Activated CD8-positive, alpha-beta memory T cell treated with anti-CD3 and anti-CD28 coated beads, Interleukin-2, amount 50 U/mL, for 4 hours (primary cell): ENCODE results near the gene SLF2.
A peak's percentile ranks its signal among the peaks of the same experiment; 100 is the strongest.

ENCODE experiments used
- DNase-seq: peaks from one replicate; pipeline ENCODE4 v3.0.0-alpha.2; 2020

Gene SLF2

DNA sequence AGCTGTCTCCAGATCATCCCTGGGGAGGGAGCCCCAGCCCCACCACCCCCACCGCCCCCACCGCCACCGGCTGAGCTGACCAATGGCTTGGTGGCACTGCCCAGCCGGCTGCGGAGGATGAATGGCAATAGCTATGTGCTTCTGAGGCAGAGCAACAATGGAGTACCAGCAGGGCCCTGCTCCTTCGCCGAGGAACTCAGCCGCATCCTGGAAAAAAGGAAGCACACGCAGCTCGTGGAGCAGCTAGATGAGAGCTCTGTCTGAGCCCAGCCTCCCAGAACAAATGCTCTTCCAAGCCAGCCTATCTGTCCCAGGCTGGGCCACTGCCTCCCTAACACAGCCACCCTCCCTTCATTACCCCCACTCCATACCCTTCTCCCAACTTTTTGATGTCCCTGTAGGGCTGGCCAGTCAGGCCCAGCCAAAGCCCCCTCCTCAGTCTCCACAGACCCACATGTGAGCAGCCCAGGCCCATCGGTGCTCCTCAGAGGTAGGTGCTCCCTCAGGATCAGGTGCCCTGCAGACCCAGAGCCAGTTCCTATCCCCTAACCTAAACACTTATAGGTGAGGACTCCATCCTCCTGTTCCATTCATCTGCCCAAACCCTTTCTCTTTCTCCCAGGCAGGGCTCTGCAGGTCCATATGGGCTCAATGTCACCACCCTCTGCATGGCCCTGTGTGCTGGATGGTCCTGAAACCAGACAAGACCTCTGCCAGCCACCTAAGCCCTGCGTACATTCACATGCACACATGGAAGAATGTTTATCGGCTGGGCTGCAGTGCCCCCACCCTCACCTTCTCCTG, 71.3 kb downstream of the SLF2 start:
- DNase-seq: no peak

- DNase-seq: no peak
These were observed 72.0 kb downstream of the SLF2 start for GRCh38 chr10:100984672-100985177.

DNA sequence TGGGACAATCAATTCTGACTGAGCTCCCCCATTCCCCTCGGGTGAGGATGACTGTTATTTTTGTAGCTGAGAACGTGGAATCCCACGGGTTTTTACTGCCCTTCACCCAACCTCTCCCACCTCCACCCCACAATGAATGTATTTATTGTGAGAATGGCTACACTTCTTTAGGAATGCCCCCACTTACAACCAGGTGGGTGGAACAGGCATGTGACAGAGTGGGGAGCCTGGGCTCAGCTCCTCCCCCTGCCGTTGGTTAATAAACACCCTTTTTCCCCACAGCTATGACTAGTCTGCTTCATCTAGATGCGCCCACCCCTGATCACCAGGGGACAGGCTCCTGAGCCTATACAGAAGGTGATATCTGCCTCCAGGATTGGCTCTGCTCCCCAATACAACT, 72.6 kb downstream of the SLF2 start:
- no peak for DNase-seq

DNA sequence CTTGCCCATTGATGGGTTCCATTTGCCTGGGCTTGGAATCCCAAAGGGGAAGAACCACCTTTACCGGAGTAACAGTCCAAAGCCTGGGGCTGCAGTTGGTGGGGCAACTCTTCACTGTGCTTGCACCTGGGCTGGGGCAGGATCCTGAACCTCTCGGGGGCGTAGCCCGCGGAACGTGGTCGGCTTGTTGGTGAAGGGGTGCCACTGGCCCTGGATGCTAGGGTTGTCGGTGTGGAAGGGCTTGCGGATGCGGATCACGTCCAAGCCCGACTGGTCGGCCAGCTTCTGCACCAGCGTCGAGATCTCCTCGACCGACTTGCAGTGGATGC, 73.8 kb downstream of the SLF2 start:
- DNase-seq: no peak

DNA sequence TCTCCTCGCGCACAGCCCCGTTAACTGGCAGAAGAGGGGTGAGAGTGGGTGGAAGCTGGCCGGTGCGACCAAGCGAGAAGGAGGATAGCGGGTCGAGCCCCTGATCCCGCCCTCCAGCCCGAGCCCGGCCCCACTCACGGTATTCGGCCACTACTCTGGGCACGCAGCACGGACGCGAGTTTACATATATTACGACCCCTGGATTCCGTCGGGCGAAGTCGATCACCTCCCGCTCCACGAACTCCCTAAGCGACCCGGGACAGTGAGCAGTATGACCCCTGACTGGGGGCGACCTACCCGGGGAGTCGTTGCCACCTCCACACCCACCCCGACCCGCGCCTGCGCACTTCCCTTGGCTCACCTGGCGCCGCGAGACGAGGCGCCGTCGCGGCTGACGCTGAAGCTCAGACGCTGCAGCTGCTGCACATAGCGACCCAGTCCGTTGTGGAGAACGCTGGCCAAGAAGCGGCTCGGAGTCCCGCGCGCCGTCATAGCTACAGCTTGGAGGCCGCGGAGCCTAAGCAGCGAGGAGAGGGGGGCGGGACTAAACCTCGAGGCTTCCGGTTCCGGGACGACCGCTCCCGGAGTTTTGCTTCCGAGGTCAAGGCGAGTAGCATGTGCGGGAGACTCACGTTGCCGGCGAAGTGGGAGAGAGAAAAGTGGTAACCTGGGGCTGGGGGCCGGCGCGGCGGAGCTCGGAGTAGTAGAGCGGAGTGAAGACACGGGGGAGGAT, 74.4 kb downstream of the SLF2 start, which contains the start of the genes MRPL43 and TWNK:
TSS of gene MRPL43 (minus strand) at position 546 of the 733 bp plus-strand sequence. CDS start at position 492, 54 bp downstream.
TSS of gene TWNK (plus strand) at position 592 of the 733 bp plus-strand sequence. CDS start 668 bp downstream, outside the sequence.
- peak; percentile 84 for DNase-seq

DNA sequence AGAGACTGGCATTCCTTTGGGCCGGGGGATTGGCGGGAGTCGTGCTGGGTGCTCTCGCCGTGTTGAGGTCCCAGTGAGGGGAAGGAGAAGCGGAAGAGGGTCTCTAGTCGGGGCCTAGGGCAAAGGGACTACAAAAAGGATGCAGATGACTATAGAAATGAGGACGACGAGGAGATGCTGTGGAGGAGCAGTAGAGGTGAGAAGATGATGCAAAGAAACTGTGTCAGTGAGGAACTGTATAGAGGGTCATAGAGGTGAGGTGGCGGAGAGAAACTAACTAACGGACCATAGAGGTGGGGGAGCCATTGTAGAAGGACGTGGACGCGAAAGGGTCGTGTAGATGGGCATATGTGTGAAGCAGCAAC, 74.9 kb downstream of the SLF2 start:
- DNase-seq: no peak

- DNase-seq: no peak
These were observed 75.4 kb downstream of the SLF2 start for GRCh38 chr10:100988166-100988565.

- DNase-seq: no peak
These were observed 76.3 kb downstream of the SLF2 start for GRCh38 chr10:100989088-100989487.

- DNase-seq: no peak
These were observed 81.4 kb downstream of the SLF2 start for GRCh38 chr10:100993986-100994708.

- DNase-seq: no peak
These were observed 82.4 kb downstream of the SLF2 start for GRCh38 chr10:100995181-100995580.

- DNase-seq: peak; percentile 40
These were observed 84.1 kb downstream of the SLF2 start for GRCh38 chr10:100996678-100997359.

- peak; percentile 71 for DNase-seq
These were observed 84.8 kb downstream of the SLF2 start for GRCh38 chr10:100997360-100998182.

DNA sequence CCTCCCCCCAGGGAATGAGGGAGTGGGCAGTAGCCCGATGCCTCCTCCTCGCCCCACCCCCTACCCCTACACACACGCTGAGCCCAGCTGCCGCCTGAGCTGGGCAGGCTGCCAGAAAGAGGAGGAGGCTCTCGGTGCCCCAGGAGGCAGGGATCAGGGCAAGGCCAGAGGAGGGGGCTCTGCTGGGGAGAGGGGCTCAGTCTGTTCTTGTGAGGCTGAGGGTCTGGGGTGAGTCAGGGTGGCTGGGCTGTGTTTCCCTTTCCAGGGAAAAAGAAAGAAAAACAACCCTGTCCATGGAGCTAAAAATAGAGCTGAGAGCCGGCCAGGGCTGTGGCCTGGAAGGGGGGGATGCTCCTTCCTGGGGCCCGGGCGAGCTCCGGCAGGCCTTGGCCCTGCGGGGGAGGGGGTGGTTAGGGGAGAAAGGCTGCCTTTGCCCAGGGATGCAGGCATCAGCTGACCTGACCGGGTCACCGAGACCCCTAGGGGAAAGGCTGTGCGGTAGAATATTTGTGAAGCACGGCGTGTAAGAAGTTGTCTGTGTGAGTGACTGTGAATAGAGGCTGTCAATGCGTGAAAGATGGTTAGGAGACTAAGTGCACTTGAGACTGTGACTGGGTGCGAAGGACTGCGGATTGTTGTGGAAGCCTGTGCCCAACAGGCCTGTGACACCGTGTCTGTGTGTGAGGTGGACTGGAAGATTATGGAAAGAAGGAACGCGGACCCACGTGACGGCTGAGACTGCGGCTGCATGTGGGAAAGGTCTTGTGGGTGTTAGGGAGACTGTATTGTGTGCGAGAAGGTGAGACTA, 85.6 kb downstream of the SLF2 start:
- peak; percentile 63 for DNase-seq

DNA sequence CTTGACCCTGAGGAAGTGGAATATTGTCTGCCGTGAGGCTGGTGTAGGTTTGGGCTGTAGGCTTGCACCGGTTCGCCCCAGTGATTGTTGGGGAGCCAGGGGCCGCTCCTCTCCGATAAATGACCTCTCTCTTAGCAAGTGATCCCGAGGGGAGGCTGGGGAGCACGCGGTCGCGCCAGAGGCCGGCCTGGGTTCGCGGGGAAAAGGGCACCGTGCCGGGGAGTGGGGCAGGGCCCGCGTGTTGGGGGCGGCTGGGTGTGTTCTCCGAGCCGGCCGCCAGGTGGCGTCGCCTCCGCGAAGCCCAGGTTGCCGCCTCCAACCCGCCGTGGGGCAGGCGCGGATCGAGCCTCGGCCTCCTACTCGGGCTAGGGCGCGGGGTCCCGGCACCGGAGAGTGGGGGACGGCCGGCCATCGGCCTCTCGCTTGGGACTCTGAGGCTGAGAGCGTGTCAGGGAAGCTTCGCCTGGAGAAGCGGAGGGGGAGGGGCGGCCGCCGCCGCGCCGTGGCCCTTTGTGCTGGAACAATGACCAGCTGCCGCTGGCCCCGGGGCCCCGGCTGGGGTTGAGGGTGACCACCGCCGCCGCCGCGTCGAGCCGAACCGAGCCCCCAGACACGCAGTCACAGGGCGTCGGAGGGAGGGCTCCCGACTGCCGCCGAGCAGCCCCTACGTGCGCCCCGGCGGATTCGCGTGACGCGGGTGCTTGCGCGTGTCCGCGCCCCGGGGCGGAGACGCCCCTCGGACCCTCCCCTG, 86.4 kb downstream of the SLF2 start:
- peak; percentile 81 for DNase-seq

GRCh38 chr10:100999742-101000126, 87.0 kb downstream of the SLF2 start, which contains the start of gene LZTS2:
LZTS2 (plus strand) TSS chr10:100999808; CDS start chr10:101002539, 2,731 bp downstream.
- no peak for DNase-seq

GRCh38 chr10:101000127-101000914, 87.6 kb downstream of the SLF2 start:
- DNase-seq: no peak

DNA sequence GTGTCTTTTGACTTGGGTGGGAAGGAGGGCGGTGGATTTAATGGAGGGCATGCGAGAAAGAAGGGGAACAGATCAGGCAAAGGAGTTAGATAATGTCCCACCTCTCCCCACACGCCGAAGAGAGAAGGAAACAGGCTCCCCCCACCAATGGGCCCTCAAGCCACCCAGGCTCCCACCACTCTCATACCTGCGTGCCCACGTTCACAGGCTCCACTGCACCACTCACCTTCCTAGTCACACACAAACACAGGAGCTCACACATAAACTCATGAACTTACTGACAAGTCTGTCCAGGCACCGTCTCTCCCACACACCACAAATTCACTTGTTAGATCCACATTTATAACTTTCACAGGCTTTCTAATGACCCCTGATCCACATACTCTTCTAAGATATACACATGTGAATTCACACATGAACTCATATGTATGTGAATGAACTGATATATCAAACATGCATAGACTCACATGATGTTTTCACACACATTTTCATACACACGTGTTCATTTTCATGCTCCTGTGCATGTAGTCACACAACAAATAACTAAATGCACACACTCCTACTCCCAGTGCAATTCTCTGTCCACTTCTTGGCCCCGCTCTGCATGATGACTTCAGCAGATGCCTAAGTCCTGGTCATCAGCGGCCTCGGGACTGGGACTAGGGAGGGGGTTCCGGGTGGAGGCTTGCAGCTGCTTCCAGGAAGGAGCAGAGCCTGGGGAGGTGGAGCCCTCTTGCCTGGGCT, 88.3 kb downstream of the SLF2 start:
- DNase-seq: no peak

DNA sequence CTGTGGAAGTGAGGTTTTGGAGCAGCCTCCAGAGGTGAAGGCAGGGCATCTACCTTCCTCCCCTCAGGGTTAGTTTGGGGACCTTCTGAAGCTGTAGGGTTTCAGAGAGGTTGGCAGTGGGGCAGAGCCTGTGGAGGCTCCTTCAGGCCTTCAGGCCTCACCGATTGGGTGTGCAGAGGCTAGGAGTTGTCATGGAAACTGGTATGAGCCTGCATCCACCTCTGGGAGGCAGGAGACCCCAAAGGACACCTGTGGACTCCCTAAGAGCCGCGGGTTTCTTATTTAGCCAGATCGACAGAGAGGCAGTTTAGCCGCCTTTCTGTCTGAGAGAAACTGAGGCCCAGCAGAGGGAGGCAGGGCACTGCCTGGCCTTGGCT, 88.9 kb downstream of the SLF2 start:
- DNase-seq: no peak

GRCh38 chr10:101002456-101002855, 89.7 kb downstream of the SLF2 start:
- no peak for DNase-seq
